Lung (tissue), 12 donors: ENCODE measurements around the gene CERS1. TPM values are rescaled to one million over a fixed set of nuclear protein-coding genes. Genes with fewer than 3 reads are reported as not detected.
A peak's percentile ranks its signal among the peaks of the same experiment; 100 is the strongest.

Experiments used
- ATAC-seq: fragments of 200-7000 bp; cut with Tn5 transposase; one replicate; pipeline ENCODE4 v1.9.1; 2020; ENCODE audit warnings: moderate number of reproducible peaks; ENCODE audit not compliant: insufficient read depth, low FRiP score
- DNase-seq, 3 donors: peaks; one replicate each; pipeline ENCODE4 v3.0.0-alpha.2; 2013 to 2017
- H3K27ac ChIP-seq, 2 donors: one replicate each; pipeline ENCODE4 v1.5.1; 2013; ENCODE audit warnings: mild to moderate bottlenecking in 2 of 2, moderate library complexity in 2 of 2, control low read depth in 1 of 2, inconsistent platforms in 1 of 2, low read depth in 1 of 2, low read length in 1 of 2
- H3K27me3 ChIP-seq, 3 donors: one replicate each; pipeline ENCODE4 v1.5.1; 2013; ENCODE audit warnings: low read length in 2 of 3; ENCODE audit not compliant: control insufficient read depth in 3 of 3, insufficient read depth in 3 of 3
- H3K36me3 ChIP-seq, 4 donors: one replicate each; pipeline ENCODE4 v1.5.1; 2013; ENCODE audit warnings: low read length in 4 of 4, mild to moderate bottlenecking in 1 of 4, moderate library complexity in 1 of 4; ENCODE audit not compliant: control insufficient read depth in 4 of 4, insufficient read depth in 4 of 4
- H3K4me1 ChIP-seq, 5 donors: one replicate each; pipeline ENCODE4 v1.5.1; 2013; ENCODE audit warnings: low read length in 5 of 5, mild to moderate bottlenecking in 2 of 5, moderate library complexity in 1 of 5; ENCODE audit not compliant: control insufficient read depth in 5 of 5, insufficient read depth in 5 of 5
- H3K4me3 ChIP-seq: one replicate; pipeline ENCODE4 v1.5.1; 2013; ENCODE audit warnings: mild to moderate bottlenecking, control low read depth, moderate library complexity
- H3K9ac ChIP-seq, 2 donors: one replicate each; pipeline ENCODE4 v1.5.1; 2013; ENCODE audit warnings: low read length in 2 of 2, control low read depth in 1 of 2; ENCODE audit not compliant: insufficient read depth in 1 of 2
- H3K9me3 ChIP-seq, 4 donors: one replicate each; pipeline ENCODE4 v1.5.1; 2013; ENCODE audit warnings: low read length in 3 of 4, mild to moderate bottlenecking in 1 of 4, moderate library complexity in 1 of 4; ENCODE audit not compliant: control insufficient read depth in 4 of 4, insufficient read depth in 3 of 4
- WGBS, 2 donors: extraction: QIAGEN DNeasy Blood & Tissue Kit; methylation state at CpG; one replicate each; pipeline ENCODE4 v1.1.7; 2013; 5-methylcytosine and 5-hydroxymethylcytosine counted together
- polyA plus RNA-seq, 2 donors: library from polyadenylated mRNA; stranded (reverse); fragments of 200-250 nt; gene quantifications; one replicate each; pipeline ENCODE4 v1.2.1, GENCODE V29; 2013
- total RNA-seq, 2 donors: library from RNA; depleted of rRNA in 1 of 2; stranded (reverse); fragments of >200 nt in 1 of 2; gene quantifications; one replicate each; pipeline ENCODE4 v1.2.1, GENCODE V29; 2014 to 2021
- TF ChIP-seq, protein P1 (sequence below): IDR thresholded peaks from 2 replicates; pipeline ENCODE4 v1.5.1; 2012; ENCODE audit warnings: mild to moderate bottlenecking; ENCODE audit errors: control extremely low read depth, extremely low read depth
- donor health status: control.
- donor health status: control.
- donor health status: Bipolar disorder and iron deficiency.
- donor health status: healthy.
- donor health status: DM: yes; HTN: yes; CAD: no.

Gene CERS1
- total and polyA plus RNA-seq, 4 donors, result 0.14 to 1.7 (median 0.35) TPM

DNA sequence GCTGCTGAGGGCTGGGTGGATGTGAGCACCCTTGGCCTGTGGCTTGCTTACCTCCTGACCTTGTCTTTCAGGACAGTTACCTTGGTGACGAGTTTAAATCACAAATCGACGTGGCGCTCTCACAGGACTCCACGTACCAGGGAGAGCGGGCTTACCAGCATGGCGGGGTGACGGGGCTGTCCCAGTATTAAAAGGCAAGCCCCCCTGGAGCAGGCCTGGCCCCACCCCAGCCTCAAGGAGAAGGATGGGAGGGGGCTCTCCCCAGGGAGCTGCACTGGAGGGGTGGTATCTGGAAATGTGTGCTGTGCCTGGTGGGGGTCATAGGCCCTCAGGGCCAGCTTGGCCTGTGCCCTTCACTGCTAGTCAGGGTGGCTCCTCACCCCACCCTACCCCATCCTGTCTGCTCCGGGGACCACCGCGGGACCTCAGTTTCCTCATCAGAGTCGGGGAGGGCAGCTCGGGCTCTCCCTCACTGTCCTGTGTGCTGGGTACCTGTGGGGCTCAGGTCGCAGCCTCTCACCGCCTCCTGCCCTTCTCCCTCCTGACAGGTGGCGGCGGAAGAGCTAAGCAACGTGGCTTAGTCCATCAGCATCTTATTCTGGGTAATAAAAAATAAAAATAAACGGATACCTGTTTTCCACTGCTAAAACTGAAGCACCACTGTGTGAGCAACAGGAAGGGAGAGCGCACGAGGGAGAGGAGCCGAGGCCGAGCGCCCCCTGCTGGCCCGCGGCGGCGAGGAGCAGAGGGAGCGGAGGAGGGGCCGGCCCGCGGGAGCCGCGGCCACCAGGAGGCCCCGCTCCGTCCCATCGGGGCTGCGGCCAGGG is 29.8 kb downstream of the CERS1 start:
- Histone ChIP-seq H3K27ac (no peak overlapping the region), H3K4me1 (peaks cover 0 to 9% (median 3%) of the 10 kb centered on the region in 5 donors), H3K4me3 (no peak overlapping the region), H3K27me3 (peaks cover 0 to 15% (median 5%) of the 10 kb centered on the region in 3 donors), H3K9me3 (no peaks in the 10 kb centered on the region), H3K36me3 (peaks cover 6 to 60% (median 32%) of the 10 kb centered on the region in 4 donors), H3K9ac (no peak overlapping the region)
- ATAC-seq, result peak; percentile 80
- WGBS, 2 donors, result 39 to 41% methylated on average over 38 of the region's 38 CpGs
- DNase-seq, result peak; percentile 62 to 70 (median 67)
- TF ChIP-seq, protein P1, sequence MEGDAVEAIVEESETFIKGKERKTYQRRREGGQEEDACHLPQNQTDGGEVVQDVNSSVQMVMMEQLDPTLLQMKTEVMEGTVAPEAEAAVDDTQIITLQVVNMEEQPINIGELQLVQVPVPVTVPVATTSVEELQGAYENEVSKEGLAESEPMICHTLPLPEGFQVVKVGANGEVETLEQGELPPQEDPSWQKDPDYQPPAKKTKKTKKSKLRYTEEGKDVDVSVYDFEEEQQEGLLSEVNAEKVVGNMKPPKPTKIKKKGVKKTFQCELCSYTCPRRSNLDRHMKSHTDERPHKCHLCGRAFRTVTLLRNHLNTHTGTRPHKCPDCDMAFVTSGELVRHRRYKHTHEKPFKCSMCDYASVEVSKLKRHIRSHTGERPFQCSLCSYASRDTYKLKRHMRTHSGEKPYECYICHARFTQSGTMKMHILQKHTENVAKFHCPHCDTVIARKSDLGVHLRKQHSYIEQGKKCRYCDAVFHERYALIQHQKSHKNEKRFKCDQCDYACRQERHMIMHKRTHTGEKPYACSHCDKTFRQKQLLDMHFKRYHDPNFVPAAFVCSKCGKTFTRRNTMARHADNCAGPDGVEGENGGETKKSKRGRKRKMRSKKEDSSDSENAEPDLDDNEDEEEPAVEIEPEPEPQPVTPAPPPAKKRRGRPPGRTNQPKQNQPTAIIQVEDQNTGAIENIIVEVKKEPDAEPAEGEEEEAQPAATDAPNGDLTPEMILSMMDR, result peak; percentile 63

DNA sequence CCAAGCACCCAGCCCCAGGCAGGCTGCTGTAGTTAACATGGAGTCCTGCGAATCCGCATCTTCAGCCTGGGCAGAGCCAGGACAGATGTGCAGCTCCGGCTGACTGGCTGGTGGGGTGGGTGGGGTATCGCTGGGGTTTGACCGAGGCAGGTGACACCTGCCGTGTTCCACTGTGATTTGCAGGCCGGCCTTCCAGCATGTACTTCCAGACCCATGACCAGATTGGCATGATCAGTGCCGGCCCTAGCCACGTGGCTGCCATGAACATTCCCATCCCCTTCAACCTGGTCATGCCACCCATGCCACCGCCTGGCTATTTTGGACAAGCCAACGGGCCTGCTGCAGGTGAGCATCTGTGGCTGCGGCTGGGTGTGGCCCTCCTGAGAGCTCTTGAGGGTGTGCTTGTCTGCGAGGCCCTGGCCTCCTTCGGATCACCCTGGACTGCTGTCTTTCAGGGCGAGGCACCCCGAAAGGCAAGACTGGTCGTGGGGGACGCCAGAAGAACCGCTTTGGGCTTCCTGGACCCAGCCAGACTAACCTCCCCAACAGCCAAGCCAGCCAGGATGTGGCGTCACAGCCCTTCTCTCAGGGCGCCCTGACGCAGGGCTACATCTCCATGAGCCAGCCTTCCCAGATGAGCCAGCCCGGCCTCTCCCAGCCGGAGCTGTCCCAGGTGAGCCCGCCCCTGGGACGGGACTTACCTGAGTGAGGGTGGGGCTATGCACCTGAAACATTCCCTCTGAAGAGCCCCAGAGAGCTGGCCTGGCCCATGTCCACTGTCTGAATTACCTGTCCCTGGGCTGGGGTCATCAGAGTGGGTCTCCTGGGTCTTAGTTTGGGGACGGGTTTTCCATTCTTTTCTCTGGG is 30.6 kb downstream of the CERS1 start:
- ATAC-seq, result no peak
- no peak for DNase-seq
- Histone ChIP-seq H3K27me3 (peaks cover 0 to 9% (median 0%) of the 10 kb centered on the region in 3 donors), H3K9ac (no peak overlapping the region), H3K4me1 (peaks cover 0 to 9% (median 3%) of the 10 kb centered on the region in 5 donors), H3K4me3 (no peak overlapping the region), H3K9me3 (no peaks in the 10 kb centered on the region), H3K27ac (no peak overlapping the region), H3K36me3 (peaks cover 6 to 68% (median 41%) of the 10 kb centered on the region in 4 donors)
- 86 to 91% methylated on average over 22 to 27 of the region's 27 CpGs for WGBS, 2 donors
- TF ChIP-seq, protein P1, result no peak

DNA sequence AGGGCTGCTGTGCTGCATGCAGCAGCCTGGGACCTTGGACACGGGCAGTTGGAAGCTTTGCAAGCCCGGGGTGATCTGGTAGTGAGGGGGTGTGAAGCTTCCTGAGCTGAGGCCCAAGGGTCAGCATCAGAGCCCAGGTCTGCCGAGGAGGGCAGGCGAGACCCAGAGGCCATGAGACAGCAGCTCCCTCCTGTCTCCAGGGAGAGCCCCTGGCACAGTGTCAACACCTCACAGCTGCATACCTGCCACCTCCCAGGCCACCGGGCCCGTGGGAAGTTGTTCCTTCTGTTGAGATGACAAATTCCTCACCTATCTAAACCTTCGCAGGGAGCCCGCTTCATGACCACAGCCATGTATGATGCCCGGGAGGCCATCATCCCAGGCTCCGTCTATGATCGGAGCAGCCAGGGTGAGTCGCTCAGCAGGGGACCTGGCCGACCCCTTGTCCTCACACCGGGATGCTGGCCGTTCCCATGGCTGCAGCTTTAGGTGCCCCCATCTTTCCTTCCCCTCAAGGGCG is 32.1 kb downstream of the CERS1 start:
- WGBS, 2 donors, result 79 to 92% methylated on average over 16 of the region's 16 CpGs
- no peaks in the 10 kb centered on the region for H3K9me3 ChIP-seq
- no peak overlapping the region for H3K27ac ChIP-seq
- TF ChIP-seq, protein P1, result no peak
- no peak overlapping the region for H3K4me3 ChIP-seq
- H3K9ac ChIP-seq, result no peak overlapping the region
- DNase-seq (no peak), ATAC-seq (no peak)
- H3K36me3 ChIP-seq, result peaks cover 6 to 82% (median 52%) of the 10 kb centered on the region in 4 donors
- no peaks in the 10 kb centered on the region for H3K27me3 ChIP-seq
- H3K4me1 ChIP-seq, result peaks cover 0 to 11% (median 0%) of the 10 kb centered on the region in 5 donors
